Ishikawa (cell line): ENCODE data around the gene CCDC141.

Source experiments
- CEBPB ChIP-seq: IDR thresholded peaks from 2 replicates; pipeline ENCODE4 v1.6.1; 2012
- CREB1 ChIP-seq: IDR thresholded peaks from 2 replicates; pipeline ENCODE4 v1.6.1; 2012; ENCODE audit warnings: low read depth
- EGR1 ChIP-seq: IDR thresholded peaks from 2 replicates; pipeline ENCODE4 v1.6.1; 2012
- EP300 ChIP-seq: IDR thresholded peaks from 2 replicates; pipeline ENCODE4 v1.6.1; 2012; ENCODE audit warnings: borderline replicate concordance
- FOXM1 ChIP-seq: IDR thresholded peaks from 2 replicates; pipeline ENCODE4 v1.6.1; 2012; ENCODE audit warnings: low read depth, borderline replicate concordance
- MAX ChIP-seq: IDR thresholded peaks from 2 replicates; pipeline ENCODE4 v1.6.1; 2012
- NFIC ChIP-seq: IDR thresholded peaks from 2 replicates; pipeline ENCODE4 v1.6.1; 2012
- RAD21 ChIP-seq: IDR thresholded peaks from 2 replicates; pipeline ENCODE4 v1.6.1; 2012; ENCODE audit warnings: low read depth
- REST ChIP-seq: IDR thresholded peaks from 2 replicates; pipeline ENCODE4 v1.6.1; 2012; ENCODE audit warnings: low read depth, mild to moderate bottlenecking
- TAF1 ChIP-seq: IDR thresholded peaks from 2 replicates; pipeline ENCODE4 v1.6.1; 2012; ENCODE audit warnings: low read depth, mild to moderate bottlenecking
- TCF12 ChIP-seq: IDR thresholded peaks from 2 replicates; pipeline ENCODE4 v1.6.1; 2012; ENCODE audit warnings: low read depth
- TEAD4 ChIP-seq: IDR thresholded peaks from 2 replicates; pipeline ENCODE4 v1.6.1; 2012
- USF1 ChIP-seq: IDR thresholded peaks from 2 replicates; pipeline ENCODE4 v1.6.1; 2012
- YY1 ChIP-seq: IDR thresholded peaks from 2 replicates; pipeline ENCODE4 v1.6.1; 2012; ENCODE audit warnings: low read depth
- ZBTB7A ChIP-seq: IDR thresholded peaks from 2 replicates; pipeline ENCODE4 v1.6.1; 2012; ENCODE audit warnings: low read depth

Gene CCDC141

GRCh38 chr2:178829981-178830380 is 220.0 kb downstream of the CCDC141 start:
- TF ChIP-seq TAF1 (no peak), EP300 (no peak)

GRCh38 chr2:178829299-178829960 is 220.5 kb downstream of the CCDC141 start:
- no peak for TF ChIP-seq USF1
- no peak for TF ChIP-seq REST
- no peak for TF ChIP-seq RAD21
- no peak for TF ChIP-seq TEAD4
- TF ChIP-seq EP300: no peak
- no peak for TF ChIP-seq MAX
- TF ChIP-seq TAF1: no peak
- TF ChIP-seq YY1: no peak
- no peak for TF ChIP-seq NFIC
- TF ChIP-seq ZBTB7A: no peak

- no peak for TF ChIP-seq REST
- no peak for TF ChIP-seq MAX
- TF ChIP-seq EP300: no peak
- TF ChIP-seq RAD21: no peak
- no peak for TF ChIP-seq USF1
- TF ChIP-seq NFIC: no peak
These were observed 221.5 kb downstream of the CCDC141 start for GRCh38 chr2:178828486-178828881.

GRCh38 chr2:178827739-178828485 is 222.0 kb downstream of the CCDC141 start:
- TF ChIP-seq MAX (no peak), TCF12 (no peak), CREB1 (no peak), TAF1 (no peak), ZBTB7A (no peak), CEBPB (no peak), TEAD4 (no peak), USF1 (no peak), EGR1 (no peak)

- TF ChIP-seq TCF12 (no peak), REST (no peak), TAF1 (no peak), CEBPB (no peak), ZBTB7A (no peak), YY1 (no peak), FOXM1 (no peak), RAD21 (no peak), CREB1 (no peak), EGR1 (no peak)
These were observed 222.8 kb downstream of the CCDC141 start for GRCh38 chr2:178827111-178827510.
